Measurements from ENCODE around the gene TCTN3. TPM values are rescaled to one million over a fixed set of nuclear protein-coding genes. Genes with fewer than 3 reads are reported as not detected.

Gene TCTN3
- total RNA-seq, 1 experiment from 2014 or later, result 32.5 TPM

- H3K4me1 Mint-ChIP-seq (ENCODE audit: insufficient read depth, unreplicated experiment), result no peaks in the 10 kb centered on the region
- H3K4me3 Mint-ChIP-seq (ENCODE audit: unreplicated experiment), result no peak overlapping the region
- intact Hi-C loops (cut with micrococcal nuclease), result loop anchor here (10.0 kb wide), 1 partner anchor 324 kb away; no protein-coding TSS in a partner anchor
- no peak for TF ChIP-seq CTCF (IDR thresholded peaks at IDR 0.05; ENCODE audit: unreplicated experiment)
- no TSS peak for BruUV-seq (replicated peaks)
- H3K27me3 Mint-ChIP-seq (ENCODE audit: insufficient read depth, unreplicated experiment), result no peaks in the 10 kb centered on the region
- ChIA-PET CTCF (interaction anchor here (0.6 kb wide), 1 partner anchor 30 kb away, joined by 3 read pairs; no protein-coding TSS in a partner anchor), POLR2A (no interaction called here)
- no peaks in the 10 kb centered on the region for H3K9me3 Mint-ChIP-seq (ENCODE audit: unreplicated experiment)
- DNase-seq (ENCODE audit: unreplicated experiment), result no peak
- H3K27ac Mint-ChIP-seq (ENCODE audit: low read depth, unreplicated experiment), result no peak overlapping the region
- no peaks in the 10 kb centered on the region for H3K36me3 Mint-ChIP-seq (ENCODE audit: insufficient read depth, unreplicated experiment)
Measured at GRCh38 chr10:95698415-95698814, 4.7 kb upstream of the TCTN3 start.

GRCh38 chr10:95697429-95697828 lies 3.7 kb upstream of the TCTN3 start:
- Mint-ChIP-seq H3K36me3 (ENCODE audit: insufficient read depth, unreplicated experiment) (no peaks in the 10 kb centered on the region), H3K4me1 (ENCODE audit: insufficient read depth, unreplicated experiment) (peaks cover 5% of the 10 kb centered on the region), H3K9me3 (ENCODE audit: unreplicated experiment) (no peaks in the 10 kb centered on the region), H3K4me3 (ENCODE audit: unreplicated experiment) (no peak overlapping the region), H3K27me3 (ENCODE audit: insufficient read depth, unreplicated experiment) (no peaks in the 10 kb centered on the region), H3K27ac (ENCODE audit: low read depth, unreplicated experiment) (no peak overlapping the region)
- ChIA-PET POLR2A (no interaction called here), CTCF (interaction anchor here (0.5 to 0.6 kb wide), 3 partner anchors 12 to 298 kb away, joined by 3 to 7 read pairs (median 3); no protein-coding TSS in a partner anchor)
- no peak for TF ChIP-seq CTCF (IDR thresholded peaks at IDR 0.05; ENCODE audit: unreplicated experiment)
- no peak for DNase-seq (ENCODE audit: unreplicated experiment)
- intact Hi-C loops (cut with micrococcal nuclease), result loop anchor here (10.0 kb wide), 1 partner anchor 323 kb away; no protein-coding TSS in a partner anchor
- no TSS peak for BruUV-seq (replicated peaks)

- H3K27ac Mint-ChIP-seq (ENCODE audit: low read depth, unreplicated experiment), result no peak overlapping the region
- no peaks in the 10 kb centered on the region for H3K9me3 Mint-ChIP-seq (ENCODE audit: unreplicated experiment)
- no peaks in the 10 kb centered on the region for H3K27me3 Mint-ChIP-seq (ENCODE audit: insufficient read depth, unreplicated experiment)
- CTCF ChIA-PET, result interaction anchor here (0.6 to 5.4 kb wide), 42 partner anchors 8 to 1993 kb away, joined by 3 to 94 read pairs (median 6); partner anchors contain the start of genes ENTPD1 and FRA10AC1
- peaks cover 23% of the 10 kb centered on the region for H3K4me1 Mint-ChIP-seq (ENCODE audit: insufficient read depth, unreplicated experiment)
- H3K4me3 Mint-ChIP-seq (ENCODE audit: unreplicated experiment), result no peak overlapping the region
- peaks cover 20% of the 10 kb centered on the region for H3K36me3 Mint-ChIP-seq (ENCODE audit: insufficient read depth, unreplicated experiment)
- TF ChIP-seq CTCF (IDR thresholded peaks at IDR 0.05; ENCODE audit: unreplicated experiment), result no peak
- intact Hi-C loops (cut with micrococcal nuclease), result loop anchor here (1.0 to 10.0 kb wide), 6 partner anchors 148 to 512 kb away; partner anchors contain the start of genes CC2D2B and CCNJ
- no TSS peak for BruUV-seq (replicated peaks)
- no peak for DNase-seq (ENCODE audit: unreplicated experiment)
- POLR2A ChIA-PET, result interaction anchor here (0.7 to 3.2 kb wide), 10 partner anchors 9 to 213 kb away, joined by 3 to 20 read pairs (median 6); partner anchors contain the start of genes ALDH18A1 and CC2D2B
Measured at GRCh38 chr10:95694665-95695064, 938 bp upstream of the TCTN3 start.

GRCh38 chr10:95693071-95693667 lies 558 bp downstream of the TCTN3 start:
- Mint-ChIP-seq H3K27me3 (ENCODE audit: insufficient read depth, unreplicated experiment) (no peaks in the 10 kb centered on the region), H3K36me3 (ENCODE audit: insufficient read depth, unreplicated experiment) (peaks cover 28% of the 10 kb centered on the region), H3K27ac (ENCODE audit: low read depth, unreplicated experiment) (peak overlapping the region; percentile 98), H3K4me1 (ENCODE audit: insufficient read depth, unreplicated experiment) (peaks cover 23% of the 10 kb centered on the region), H3K4me3 (ENCODE audit: unreplicated experiment) (peak overlapping the region; percentile 99), H3K9me3 (ENCODE audit: unreplicated experiment) (no peaks in the 10 kb centered on the region)
- TSS peak; percentile 42 for BruUV-seq (replicated peaks)
- ChIA-PET POLR2A (interaction anchor here (0.6 to 3.2 kb wide), 27 partner anchors 9 to 595 kb away, joined by 3 to 20 read pairs (median 4); partner anchors contain the start of genes ALDH18A1, BLNK, CC2D2B and CCNJ), CTCF (interaction anchor here (0.5 to 5.4 kb wide), 73 partner anchors 10 to 1495 kb away, joined by 3 to 94 read pairs (median 4); partner anchors contain the start of genes CC2D2B and ENTPD1)
- intact Hi-C loops (cut with micrococcal nuclease), result loop anchor here (5.0 to 10.0 kb wide), 3 partner anchors 318 to 511 kb away; partner anchors contain the start of gene CCNJ
- TF ChIP-seq CTCF (IDR thresholded peaks at IDR 0.05; ENCODE audit: unreplicated experiment), result no peak
- peak; percentile 10 for DNase-seq (ENCODE audit: unreplicated experiment)

Measured in MCF 10A (cell line).